ENCODE results near the gene TACR1.

- TF ChIP-seq, protein P1, sequence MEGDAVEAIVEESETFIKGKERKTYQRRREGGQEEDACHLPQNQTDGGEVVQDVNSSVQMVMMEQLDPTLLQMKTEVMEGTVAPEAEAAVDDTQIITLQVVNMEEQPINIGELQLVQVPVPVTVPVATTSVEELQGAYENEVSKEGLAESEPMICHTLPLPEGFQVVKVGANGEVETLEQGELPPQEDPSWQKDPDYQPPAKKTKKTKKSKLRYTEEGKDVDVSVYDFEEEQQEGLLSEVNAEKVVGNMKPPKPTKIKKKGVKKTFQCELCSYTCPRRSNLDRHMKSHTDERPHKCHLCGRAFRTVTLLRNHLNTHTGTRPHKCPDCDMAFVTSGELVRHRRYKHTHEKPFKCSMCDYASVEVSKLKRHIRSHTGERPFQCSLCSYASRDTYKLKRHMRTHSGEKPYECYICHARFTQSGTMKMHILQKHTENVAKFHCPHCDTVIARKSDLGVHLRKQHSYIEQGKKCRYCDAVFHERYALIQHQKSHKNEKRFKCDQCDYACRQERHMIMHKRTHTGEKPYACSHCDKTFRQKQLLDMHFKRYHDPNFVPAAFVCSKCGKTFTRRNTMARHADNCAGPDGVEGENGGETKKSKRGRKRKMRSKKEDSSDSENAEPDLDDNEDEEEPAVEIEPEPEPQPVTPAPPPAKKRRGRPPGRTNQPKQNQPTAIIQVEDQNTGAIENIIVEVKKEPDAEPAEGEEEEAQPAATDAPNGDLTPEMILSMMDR (IDR thresholded peaks at IDR 0.05): no peak
- TF ChIP-seq EZH2 (IDR thresholded peaks at IDR 0.05; ENCODE audit: borderline replicate concordance, insufficient read depth, low read depth, low read length, poor library complexity, severe bottlenecking): no peak
Measured at GRCh38 chr2:75010571-75010970, 188.7 kb downstream of the TACR1 start.

Data from B cell (primary cell).